ENCODE data around the gene CACNA1E. TPM values are rescaled to one million over a fixed set of nuclear protein-coding genes. Genes with fewer than 3 reads are reported as not detected.

Gene CACNA1E
- total and polyA plus RNA-seq, 5 donors from 2014 or later: not detected

- no peak overlapping the region for H3K27ac Mint-ChIP-seq
- no peak overlapping the region for H3K27ac ChIP-seq (ENCODE audit: insufficient read depth, low read length, poor library complexity, severe bottlenecking)
- H3K9me3 Mint-ChIP-seq: peaks cover 0 to 4% (median 0%) of the 10 kb centered on the region in 7 donors
- H3K4me1 ChIP-seq (ENCODE audit: control insufficient read depth, insufficient read depth, low read length, poor library complexity, severe bottlenecking): no peaks in the 10 kb centered on the region
- peaks cover 25% of the 10 kb centered on the region for H3K27me3 Mint-ChIP-seq
- no peaks in the 10 kb centered on the region for H3K4me1 Mint-ChIP-seq
- no peaks in the 10 kb centered on the region for H3K36me3 Mint-ChIP-seq
- DNase-seq (no peak), ATAC-seq (ENCODE audit: low read depth in 2 of 2) (no peak)
- H3K4me3 Mint-ChIP-seq: no peak overlapping the region
- no peaks in the 10 kb centered on the region for H3K36me3 ChIP-seq (ENCODE audit: control insufficient read depth, insufficient read depth, low read length)
- H3K9me3 ChIP-seq (ENCODE audit: control insufficient read depth in 2 of 2, low read length in 2 of 2): no peaks in the 10 kb centered on the region
- H3K4me3 ChIP-seq (ENCODE audit: low read depth, low read length): no peak overlapping the region
- H3K27me3 ChIP-seq (ENCODE audit: control insufficient read depth, insufficient read depth, low read length): peaks cover 10% of the 10 kb centered on the region
Measured at GRCh38 chr1:181496759-181497158, 13.4 kb downstream of the CACNA1E start.

- Histone ChIP-seq H3K4me1 (ENCODE audit: control insufficient read depth, insufficient read depth, low read length, poor library complexity, severe bottlenecking) (no peaks in the 10 kb centered on the region), H3K27me3 (ENCODE audit: control insufficient read depth, insufficient read depth, low read length) (peaks cover 4% of the 10 kb centered on the region), H3K4me3 (ENCODE audit: low read depth, low read length) (no peak overlapping the region), H3K9me3 (ENCODE audit: control insufficient read depth in 2 of 2, low read length in 2 of 2) (no peaks in the 10 kb centered on the region), H3K27ac (ENCODE audit: insufficient read depth, low read length, poor library complexity, severe bottlenecking) (no peak overlapping the region), H3K36me3 (ENCODE audit: control insufficient read depth, insufficient read depth, low read length) (no peaks in the 10 kb centered on the region)
- Mint-ChIP-seq H3K36me3 (no peaks in the 10 kb centered on the region), H3K9me3 (peaks cover 0 to 4% (median 0%) of the 10 kb centered on the region in 7 donors), H3K27ac (no peak overlapping the region), H3K27me3 (peaks cover 17% of the 10 kb centered on the region), H3K4me1 (no peaks in the 10 kb centered on the region), H3K4me3 (no peak overlapping the region)
- ATAC-seq (ENCODE audit: low read depth in 2 of 2) (no peak), DNase-seq (no peak)
Measured at GRCh38 chr1:181497870-181498269, 14.6 kb downstream of the CACNA1E start.

- Histone ChIP-seq H3K9me3 (ENCODE audit: control insufficient read depth in 2 of 2, low read length in 2 of 2) (no peaks in the 10 kb centered on the region), H3K36me3 (ENCODE audit: control insufficient read depth, insufficient read depth, low read length) (no peaks in the 10 kb centered on the region), H3K27me3 (ENCODE audit: control insufficient read depth, insufficient read depth, low read length) (peaks cover 3% of the 10 kb centered on the region), H3K4me3 (ENCODE audit: low read depth, low read length) (no peak overlapping the region), H3K27ac (ENCODE audit: insufficient read depth, low read length, poor library complexity, severe bottlenecking) (no peak overlapping the region), H3K4me1 (ENCODE audit: control insufficient read depth, insufficient read depth, low read length, poor library complexity, severe bottlenecking) (no peaks in the 10 kb centered on the region)
- Mint-ChIP-seq H3K9me3 (peaks cover 0 to 4% (median 0%) of the 10 kb centered on the region in 7 donors), H3K4me3 (no peak overlapping the region), H3K4me1 (no peaks in the 10 kb centered on the region), H3K36me3 (no peaks in the 10 kb centered on the region), H3K27me3 (peaks cover 12% of the 10 kb centered on the region), H3K27ac (no peak overlapping the region)
- no peak for DNase-seq
- ATAC-seq (ENCODE audit: low read depth in 2 of 2): no peak
Measured at GRCh38 chr1:181499825-181500224, 16.5 kb downstream of the CACNA1E start.

GRCh38 chr1:181500636-181501035 is 17.3 kb downstream of the CACNA1E start:
- no peak overlapping the region for H3K4me3 ChIP-seq (ENCODE audit: low read depth, low read length)
- Mint-ChIP-seq H3K27ac (no peak overlapping the region), H3K9me3 (peaks cover 0 to 4% (median 0%) of the 10 kb centered on the region in 7 donors), H3K36me3 (no peaks in the 10 kb centered on the region), H3K27me3 (peaks cover 12% of the 10 kb centered on the region), H3K4me1 (no peaks in the 10 kb centered on the region), H3K4me3 (no peak overlapping the region)
- H3K27me3 ChIP-seq (ENCODE audit: control insufficient read depth, insufficient read depth, low read length): peaks cover 3% of the 10 kb centered on the region
- no peaks in the 10 kb centered on the region for H3K9me3 ChIP-seq (ENCODE audit: control insufficient read depth in 2 of 2, low read length in 2 of 2)
- no peak overlapping the region for H3K27ac ChIP-seq (ENCODE audit: insufficient read depth, low read length, poor library complexity, severe bottlenecking)
- no peak for ATAC-seq (ENCODE audit: low read depth in 2 of 2)
- H3K36me3 ChIP-seq (ENCODE audit: control insufficient read depth, insufficient read depth, low read length): no peaks in the 10 kb centered on the region
- DNase-seq: no peak
- H3K4me1 ChIP-seq (ENCODE audit: control insufficient read depth, insufficient read depth, low read length, poor library complexity, severe bottlenecking): no peaks in the 10 kb centered on the region

- no peaks in the 10 kb centered on the region for H3K4me1 ChIP-seq (ENCODE audit: control insufficient read depth, insufficient read depth, low read length, poor library complexity, severe bottlenecking)
- no peak for DNase-seq
- no peak overlapping the region for H3K27ac ChIP-seq (ENCODE audit: insufficient read depth, low read length, poor library complexity, severe bottlenecking)
- Mint-ChIP-seq H3K4me1 (no peaks in the 10 kb centered on the region), H3K27ac (no peak overlapping the region), H3K9me3 (peaks cover 0 to 3% (median 0%) of the 10 kb centered on the region in 7 donors), H3K27me3 (peaks cover 7% of the 10 kb centered on the region), H3K4me3 (no peak overlapping the region), H3K36me3 (no peaks in the 10 kb centered on the region)
- H3K36me3 ChIP-seq (ENCODE audit: control insufficient read depth, insufficient read depth, low read length): no peaks in the 10 kb centered on the region
- no peaks in the 10 kb centered on the region for H3K9me3 ChIP-seq (ENCODE audit: control insufficient read depth in 2 of 2, low read length in 2 of 2)
- ATAC-seq (ENCODE audit: low read depth in 2 of 2): no peak
- H3K27me3 ChIP-seq (ENCODE audit: control insufficient read depth, insufficient read depth, low read length): peaks cover 3% of the 10 kb centered on the region
- H3K4me3 ChIP-seq (ENCODE audit: low read depth, low read length): no peak overlapping the region
Measured at GRCh38 chr1:181501612-181502011, 18.3 kb downstream of the CACNA1E start.

GRCh38 chr1:181503171-181503810 is 20.0 kb downstream of the CACNA1E start:
- DNase-seq (no peak), ATAC-seq (ENCODE audit: low read depth in 2 of 2) (no peak)
- no peaks in the 10 kb centered on the region for H3K9me3 ChIP-seq (ENCODE audit: control insufficient read depth in 2 of 2, low read length in 2 of 2)
- no peak overlapping the region for H3K4me3 ChIP-seq (ENCODE audit: low read depth, low read length)
- no peaks in the 10 kb centered on the region for H3K36me3 ChIP-seq (ENCODE audit: control insufficient read depth, insufficient read depth, low read length)
- H3K4me3 Mint-ChIP-seq: no peak overlapping the region
- H3K4me1 ChIP-seq (ENCODE audit: control insufficient read depth, insufficient read depth, low read length, poor library complexity, severe bottlenecking): no peaks in the 10 kb centered on the region
- H3K27me3 ChIP-seq (ENCODE audit: control insufficient read depth, insufficient read depth, low read length): peaks cover 3% of the 10 kb centered on the region
- H3K27ac ChIP-seq (ENCODE audit: insufficient read depth, low read length, poor library complexity, severe bottlenecking): no peak overlapping the region
- peaks cover 6% of the 10 kb centered on the region for H3K27me3 Mint-ChIP-seq
- no peaks in the 10 kb centered on the region for H3K36me3 Mint-ChIP-seq
- H3K4me1 Mint-ChIP-seq: no peaks in the 10 kb centered on the region
- H3K9me3 Mint-ChIP-seq: peaks cover 0 to 1% (median 0%) of the 10 kb centered on the region in 7 donors
- H3K27ac Mint-ChIP-seq: no peak overlapping the region

GRCh38 chr1:181504399-181504842 is 21.1 kb downstream of the CACNA1E start:
- H3K4me3 ChIP-seq (ENCODE audit: low read depth, low read length): no peak overlapping the region
- DNase-seq: peak in 1 of 3 donors; percentile 46
- Mint-ChIP-seq H3K27me3 (peaks cover 6% of the 10 kb centered on the region), H3K4me1 (no peaks in the 10 kb centered on the region), H3K36me3 (no peaks in the 10 kb centered on the region), H3K4me3 (no peak overlapping the region), H3K27ac (no peak overlapping the region), H3K9me3 (no peaks in the 10 kb centered on the region)
- H3K9me3 ChIP-seq (ENCODE audit: control insufficient read depth in 2 of 2, low read length in 2 of 2): no peaks in the 10 kb centered on the region
- no peaks in the 10 kb centered on the region for H3K27me3 ChIP-seq (ENCODE audit: control insufficient read depth, insufficient read depth, low read length)
- H3K4me1 ChIP-seq (ENCODE audit: control insufficient read depth, insufficient read depth, low read length, poor library complexity, severe bottlenecking): no peaks in the 10 kb centered on the region
- no peak for ATAC-seq (ENCODE audit: low read depth in 2 of 2)
- no peaks in the 10 kb centered on the region for H3K36me3 ChIP-seq (ENCODE audit: control insufficient read depth, insufficient read depth, low read length)
- no peak overlapping the region for H3K27ac ChIP-seq (ENCODE audit: insufficient read depth, low read length, poor library complexity, severe bottlenecking)
